Endothelial cell of umbilical vein (primary cell): ENCODE measurements around the gene NHERF2. TPM values are rescaled to one million over a fixed set of nuclear protein-coding genes. Genes with fewer than 3 reads are reported as not detected.

Experiments used
- BruUV-seq: library from RNA; stranded (reverse); fragments of 400-500 nt; replicated peaks from 2 replicates; lab custom pipeline; 2021; lab: Mats Ljungman, UMichigan
- CTCF ChIA-PET: fragments of 300-600, 350-600 bp; sonication (Branson Sonifier 250); formaldehyde crosslinking; loops from one replicate; lab custom pipeline; 2021; ENCODE audit warnings: antibody characterized with exemption, inconsistent platforms; lab: Charles Lee
- POLR2A ChIA-PET: fragments of 300-600, 350-600 bp; sonication (Branson Sonifier 250); formaldehyde crosslinking; loops from one replicate; lab custom pipeline; 2021; ENCODE audit warnings: antibody characterized with exemption, inconsistent platforms; lab: Charles Lee
- DNase-seq: peaks from one replicate; pipeline ENCODE4 v3.0.0-alpha.2; 2011; ENCODE audit warnings: low read depth, low spot score
- FAIRE-seq: peaks from 2 replicates; lab custom pipeline; 2011; peaks lifted over from hg19 to GRCh38; lab: Jason Lieb, UNC
- H2AFZ ChIP-seq: 2 replicates; pipeline ENCODE4 v1.6.0; 2012; ENCODE audit warnings: low read depth, low read length, control low read depth, inconsistent platforms
- H3K27ac ChIP-seq: 2 replicates; pipeline ENCODE4 v1.5.1; 2011; ENCODE audit warnings: low read depth, mild to moderate bottlenecking, control low read depth, low read length, moderate library complexity; ENCODE audit not compliant: insufficient read depth
- H3K27me3 ChIP-seq, 2 experiments: 2 replicates each; pipeline versions ENCODE4 v1.6.0 to v1.6.1; 2011; ENCODE audit warnings: low read length in 2 of 2, mixed read lengths in 1 of 2; ENCODE audit not compliant: control insufficient read depth in 2 of 2, insufficient read depth in 2 of 2
- H3K36me3 ChIP-seq, 2 experiments: 2 replicates in 1 of 2; 3 replicates in 1 of 2; pipeline ENCODE4 v1.5.1; 2011; ENCODE audit warnings: low read length in 2 of 2, mild to moderate bottlenecking in 1 of 2, moderate library complexity in 1 of 2; ENCODE audit not compliant: control insufficient read depth in 2 of 2, insufficient read depth in 2 of 2; ENCODE audit errors: extremely low read depth in 1 of 2
- H3K4me1 ChIP-seq: 3 replicates; pipeline ENCODE4 v1.5.1; 2011; ENCODE audit warnings: mild to moderate bottlenecking, low read length; ENCODE audit not compliant: control insufficient read depth, insufficient read depth; ENCODE audit errors: extremely low read depth
- H3K4me2 ChIP-seq: 2 replicates; pipeline ENCODE4 v1.6.1; 2011; ENCODE audit warnings: low read length, control low read depth, mixed read lengths; ENCODE audit not compliant: insufficient read depth
- H3K4me3 ChIP-seq, 3 experiments: fragments of 200-600 bp in 1 of 3; sonication (generic), shearing (Covaris generic) in 1 of 3; replicated peaks in 1 of 3; 2 replicates each; pipeline ENCODE4 v1.5.1; 2011 to 2016; ENCODE audit warnings: control low read depth in 3 of 3, low read length in 3 of 3, mild to moderate bottlenecking in 2 of 3, inconsistent platforms in 1 of 3, low read depth in 1 of 3, moderate library complexity in 1 of 3; ENCODE audit not compliant: insufficient read depth in 1 of 3
- H3K79me2 ChIP-seq: 2 replicates; pipeline ENCODE4 v1.6.0; 2012; ENCODE audit warnings: low read length, inconsistent platforms; ENCODE audit not compliant: control insufficient read depth, insufficient read depth
- H3K9ac ChIP-seq: replicated peaks from 2 replicates; pipeline ENCODE3; 2011; ENCODE audit warnings: low read length, control low read depth; ENCODE audit not compliant: insufficient read depth; ENCODE audit errors: extremely low read depth
- H3K9me1 ChIP-seq: replicated peaks from 3 replicates; pipeline ENCODE4 v1.6.0; 2011; ENCODE audit warnings: mild to moderate bottlenecking, low read length; ENCODE audit not compliant: control insufficient read depth, insufficient read depth; ENCODE audit errors: extremely low read depth
- H3K9me3 ChIP-seq: replicated peaks from 2 replicates; pipeline ENCODE4 v1.5.1; 2012; ENCODE audit warnings: low read length, inconsistent platforms; ENCODE audit not compliant: control insufficient read depth, insufficient read depth
- H4K20me1 ChIP-seq: replicated peaks from 2 replicates; pipeline ENCODE3; 2011; ENCODE audit warnings: mild to moderate bottlenecking, low read length; ENCODE audit not compliant: control insufficient read depth, insufficient read depth; ENCODE audit errors: extremely low read depth
- CTCF ChIP-seq, 2 donors: IDR thresholded peaks; 1 replicate in 1 of 2; 2 replicates in 1 of 2; pipeline ENCODE4 v1.5.1; 2011; ENCODE audit warnings: low read length in 2 of 2, mild to moderate bottlenecking in 2 of 2, moderate library complexity in 2 of 2, control low read depth in 1 of 2, inconsistent platforms in 1 of 2, low read depth in 1 of 2; ENCODE audit not compliant: insufficient read depth in 1 of 2; ENCODE audit errors: extremely low read depth in 1 of 2
- EZH2 ChIP-seq: IDR thresholded peaks from 2 replicates; pipeline ENCODE4 v1.6.1; 2012; ENCODE audit warnings: borderline replicate concordance, low read depth, mild to moderate bottlenecking, moderate library complexity, low read length, inconsistent platforms; ENCODE audit not compliant: severe bottlenecking
- GATA2 ChIP-seq: IDR thresholded peaks from 2 replicates; pipeline ENCODE4 v1.7.0; 2011; ENCODE audit warnings: low read depth, mild to moderate bottlenecking, moderate library complexity, mixed read lengths, low read length; ENCODE audit not compliant: insufficient read length, insufficient read depth
- JUN ChIP-seq: IDR thresholded peaks from 2 replicates; pipeline ENCODE4 v1.6.1; 2011; ENCODE audit warnings: borderline replicate concordance, low read depth; ENCODE audit not compliant: insufficient read length, insufficient read depth
- MAX ChIP-seq: IDR thresholded peaks from 2 replicates; pipeline ENCODE4 v1.6.1; 2011; ENCODE audit not compliant: insufficient read depth, insufficient read length
- dilution Hi-C: fragments of 300-500 bp; cut with MboI; formaldehyde crosslinking; loops from one replicate; pipeline ENCODE4 v1.15.0; 2019; ENCODE audit warnings: low sequenced_read_pairs; ENCODE audit not compliant: extremely low pct_ligation_motif_present
- intact Hi-C: fragments of 100-400 bp; cut with micrococcal nuclease; formaldehyde crosslinking; loops from one replicate; pipeline ENCODE4 v1.10.0; 2022
- polyA plus RNA-seq, 4 experiments: library from polyadenylated mRNA; depleted of rRNA in 3 of 4; stranded (reverse) in 3 of 4; unstranded in 1 of 4; fragments of >200 nt; gene quantifications; 2 replicates each; pipeline versions ENCODE4 v1.2.1 to v1.2.3, GENCODE V29; 2011 to 2012; ENCODE audit warnings: missing spikeins in 1 of 4
- total RNA-seq: library from RNA; stranded (reverse); gene quantifications from 2 replicates; pipeline ENCODE4 v1.2.3, GENCODE V29; 2021

NHERF2 gene
- total and polyA plus RNA-seq, 2 donors (not counting 3 experiments of a cell fraction or from before 2014, with no cell fraction given) = 65.2 to 71.2 TPM

GRCh38 chr16:2019518-2019920 lies 7.2 kb upstream of the NHERF2 start, which contains the start of gene NPW:
TSS of gene NPW (plus strand) at chr16:2019785.
- Histone ChIP-seq H4K20me1 (no peaks in the 10 kb centered on the region), H3K36me3 (no peaks in the 10 kb centered on the region), H3K9ac (no peak within 1 kb of the TSS), H3K4me3 (no peak within 1 kb of the TSS), H3K27me3 (peaks cover 4 to 11% of the 10 kb centered on the region in 2 experiments), H3K9me3 (no peaks in the 10 kb centered on the region), H3K27ac (no peak within 1 kb of the TSS), H3K4me1 (peaks cover 15% of the 10 kb centered on the region), H3K79me2 (no peaks in the 10 kb centered on the region), H3K4me2 (peak within 1 kb of the TSS; percentile 8), H3K9me1 (no peaks in the 10 kb centered on the region), H2AFZ (peak within 1 kb of the TSS; percentile 27)
- FAIRE-seq (no peak), DNase-seq (no peak)
- intact Hi-C loops = no loop called here
- POLR2A ChIA-PET = no interaction called here
- CTCF ChIA-PET = interaction anchor here (1.5 to 8.9 kb wide), 2 partner anchors 15 to 121 kb away, joined by 6 to 137 read pairs; no protein-coding TSS in a partner anchor
- TF ChIP-seq CTCF (IDR thresholded peaks at IDR 0.05; ENCODE audit: extremely low read depth in 1 of 2, insufficient read depth in 1 of 2, low read depth in 1 of 2, low read length in 2 of 2) (no peak), GATA2 (no peak), MAX (no peak), EZH2 (no peak), JUN (no peak)
- dilution Hi-C loops = no loop called here
- no TSS peak for BruUV-seq
